ENCODE data around the gene SYMPK.
"Not testable (repeated sequence)": the region's sequence is repeated elsewhere in the genome, so short reads cannot be mapped to it uniquely, and the experiment has no call there.

SYMPK gene

DNA sequence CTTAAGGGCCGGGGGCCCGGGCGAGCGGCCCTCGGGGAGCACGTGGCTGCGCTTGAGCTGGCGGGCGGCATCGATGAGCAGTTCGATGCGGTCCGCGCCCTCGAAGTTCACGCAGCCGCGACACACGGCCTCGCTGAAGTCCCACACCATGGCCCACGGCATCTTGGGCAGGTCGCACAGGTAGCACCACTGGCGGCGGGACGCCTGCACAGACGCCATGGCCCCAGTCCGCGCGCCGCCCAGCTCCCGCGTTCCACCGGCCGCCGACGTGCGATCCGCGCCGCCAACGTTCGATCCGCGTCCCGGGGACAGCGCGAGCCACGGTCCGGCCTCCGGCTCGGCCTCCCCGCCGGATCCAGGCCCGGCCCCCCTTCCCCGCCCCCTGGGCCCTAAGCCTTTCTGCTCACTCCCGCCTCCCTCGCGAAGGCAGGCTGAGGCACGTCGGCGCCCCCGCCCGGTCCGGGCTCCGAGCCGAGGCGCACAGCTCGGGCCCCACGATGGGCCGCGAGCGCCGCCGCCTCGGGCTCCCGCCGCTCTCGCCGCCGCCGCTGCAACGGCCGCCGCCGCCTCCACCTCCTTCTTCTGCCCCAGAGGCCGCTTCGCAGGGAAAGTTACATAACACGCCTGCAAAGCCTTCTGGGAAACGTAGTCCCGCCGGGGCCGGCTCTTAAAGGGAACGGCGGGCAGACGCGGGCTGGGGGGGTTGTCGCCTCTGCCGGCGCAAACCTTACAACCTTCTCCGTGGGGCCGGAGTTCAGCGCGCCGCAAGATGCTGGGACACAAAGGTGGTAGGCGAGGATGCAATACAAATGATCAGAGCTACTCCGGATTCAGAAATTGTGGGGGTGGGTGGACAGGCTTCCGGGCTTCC is 22.8 kb upstream of the SYMPK start, which contains the start of gene IRF2BP1:
Gene IRF2BP1 (minus strand): TSS at position 586 of the 871 bp plus-strand sequence. CDS start 367 bp downstream, at position 219.
- DNase-seq: peak; percentile 61 to 81 (median 71)

DNA sequence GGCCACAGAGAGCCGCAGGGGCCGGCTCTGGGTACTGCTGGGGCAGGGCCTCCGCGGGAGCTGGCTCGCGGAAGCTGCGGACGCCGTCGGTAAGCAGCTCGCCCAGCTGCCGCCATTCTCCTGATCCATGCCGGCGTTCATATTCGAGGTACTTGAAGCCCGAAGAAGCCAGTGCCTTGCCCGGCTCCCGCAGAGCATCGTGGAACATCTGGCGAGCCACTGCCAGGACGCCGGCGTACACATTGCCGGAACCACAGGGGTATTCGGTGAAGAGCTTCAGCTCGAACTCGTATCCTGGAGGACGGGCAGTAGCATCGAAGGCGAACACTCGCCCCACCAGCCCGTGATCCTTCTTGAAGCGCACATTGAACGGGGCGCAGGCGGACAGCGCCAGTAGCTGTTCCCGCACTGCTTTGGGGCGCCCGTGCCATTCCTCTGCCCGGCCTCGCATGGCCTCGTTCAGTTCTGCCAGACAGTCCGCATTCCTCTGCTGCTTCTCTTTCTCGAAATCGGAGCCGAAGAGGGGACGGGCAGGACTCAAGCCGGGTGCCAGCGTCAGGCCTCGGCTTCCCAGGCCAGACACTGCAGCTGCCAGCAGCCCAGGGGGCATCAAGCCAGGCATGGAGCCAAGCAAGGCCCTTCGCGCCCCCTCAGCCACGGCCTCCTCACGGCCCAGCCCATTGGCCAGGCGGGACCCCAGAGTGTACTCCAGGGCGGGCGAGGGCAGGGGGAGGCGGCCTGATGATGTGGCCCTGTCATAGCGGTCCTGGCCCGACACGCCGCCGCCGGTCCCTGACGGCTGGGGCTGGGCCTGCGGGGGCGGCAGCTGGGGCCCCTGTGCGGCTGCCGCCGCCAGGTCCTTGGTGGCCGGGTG is 22.0 kb upstream of the SYMPK start:
- no peak for DNase-seq

DNA sequence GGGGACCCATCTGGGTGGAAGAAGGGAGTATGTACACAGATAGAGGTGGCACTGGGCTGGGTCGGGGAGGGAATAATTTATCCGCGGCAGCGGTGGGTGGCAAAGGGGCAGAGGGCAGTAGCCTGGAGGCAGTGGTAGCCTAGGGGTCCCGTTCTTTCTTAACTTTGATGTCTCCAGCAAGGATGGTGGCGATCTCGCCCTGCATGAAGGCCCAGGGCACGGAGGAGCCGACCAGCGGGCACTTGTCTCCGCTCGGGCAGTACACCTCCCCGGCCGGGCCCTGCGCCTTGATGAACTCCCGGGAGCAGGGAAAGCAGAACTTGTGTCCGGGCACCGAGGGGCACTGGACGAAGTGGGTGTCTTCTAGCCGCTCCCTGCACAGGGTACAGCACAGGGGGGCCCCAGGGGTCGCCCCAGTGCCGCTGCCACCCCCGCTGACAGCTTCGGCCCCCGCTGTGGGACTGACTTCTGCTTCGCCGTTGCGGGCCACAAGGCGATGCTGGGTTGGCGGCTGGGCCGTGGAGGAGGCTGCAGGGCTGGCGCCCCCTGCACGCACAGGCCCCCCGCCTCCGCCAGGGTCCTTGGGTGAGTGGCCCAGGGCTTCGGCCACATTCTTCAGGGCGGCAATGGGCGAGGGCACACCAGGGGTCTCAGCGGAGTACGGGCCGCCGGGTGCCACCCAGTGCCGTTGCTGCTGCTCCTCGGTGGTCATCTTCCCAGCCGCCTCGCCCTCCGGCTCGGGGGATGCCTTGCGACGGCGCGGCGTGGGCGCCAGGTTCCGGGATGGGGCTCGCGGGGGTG is 21.1 kb upstream of the SYMPK start:
- DNase-seq: no peak

DNA sequence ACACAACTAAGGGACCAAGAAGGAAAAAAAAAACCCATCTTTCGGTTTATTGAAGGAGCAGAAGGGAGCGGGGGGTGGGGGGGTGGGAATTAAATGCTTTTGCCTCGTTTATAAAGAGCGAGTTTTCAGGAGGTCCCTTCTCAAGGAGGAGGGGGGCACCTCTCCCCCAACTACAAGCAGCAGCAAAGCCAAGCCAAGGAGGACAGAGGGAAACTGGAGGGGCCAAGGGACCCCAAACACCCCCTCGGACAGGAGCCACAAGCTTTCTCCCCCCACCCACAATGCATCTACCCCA is 20.6 kb upstream of the SYMPK start:
- DNase-seq: no peak

DNA sequence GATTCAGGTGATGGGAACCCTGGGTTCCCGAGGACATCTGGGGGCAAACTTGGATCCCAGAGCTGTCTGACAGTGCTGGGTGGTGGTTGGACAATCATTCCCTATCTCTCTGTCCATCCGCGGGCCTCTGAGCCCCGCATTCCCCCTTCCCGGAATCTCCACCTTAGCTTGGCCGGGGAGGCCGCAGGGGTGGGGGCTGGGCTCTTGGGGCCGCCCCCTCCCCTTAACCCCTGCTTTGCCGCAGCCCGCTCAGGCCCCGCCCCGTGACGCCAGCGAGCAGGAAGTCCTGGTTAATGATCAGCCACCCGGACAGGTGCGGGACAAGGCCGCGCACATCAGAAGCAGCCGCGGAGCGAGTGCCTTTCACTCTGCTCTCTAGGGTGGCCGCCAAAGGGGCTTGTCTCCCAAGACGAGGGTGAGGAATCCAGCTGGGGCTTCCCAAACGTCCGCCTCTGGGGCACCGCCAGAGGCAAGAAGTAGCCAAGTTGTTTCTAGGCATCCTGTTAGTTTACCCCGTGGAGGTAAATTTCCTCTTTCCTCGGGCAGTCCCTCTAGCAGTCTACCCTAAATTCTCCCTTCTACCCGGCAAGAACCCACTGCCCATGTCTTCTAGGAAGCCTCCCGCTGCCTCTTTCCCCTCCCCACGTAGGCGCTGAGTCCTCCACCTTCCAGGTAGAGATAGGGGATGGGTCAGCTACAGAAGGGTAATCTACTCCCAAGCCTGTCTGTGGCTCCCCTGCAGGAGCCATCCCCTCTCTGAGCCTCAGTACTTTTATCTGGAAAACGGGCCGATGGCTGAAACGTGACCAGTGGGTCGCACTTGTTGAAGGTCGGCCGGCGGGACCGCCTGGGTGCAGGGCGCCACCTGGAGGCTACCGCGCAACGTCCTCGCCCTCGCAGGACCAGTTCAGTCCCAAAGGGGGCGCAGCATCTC is 20.0 kb upstream of the SYMPK start:
- DNase-seq: peak; percentile 49 to 73 (median 66)

- DNase-seq: no peak
Measured at GRCh38 chr19:45881909-45882528, 19.1 kb upstream of the SYMPK start.

DNA sequence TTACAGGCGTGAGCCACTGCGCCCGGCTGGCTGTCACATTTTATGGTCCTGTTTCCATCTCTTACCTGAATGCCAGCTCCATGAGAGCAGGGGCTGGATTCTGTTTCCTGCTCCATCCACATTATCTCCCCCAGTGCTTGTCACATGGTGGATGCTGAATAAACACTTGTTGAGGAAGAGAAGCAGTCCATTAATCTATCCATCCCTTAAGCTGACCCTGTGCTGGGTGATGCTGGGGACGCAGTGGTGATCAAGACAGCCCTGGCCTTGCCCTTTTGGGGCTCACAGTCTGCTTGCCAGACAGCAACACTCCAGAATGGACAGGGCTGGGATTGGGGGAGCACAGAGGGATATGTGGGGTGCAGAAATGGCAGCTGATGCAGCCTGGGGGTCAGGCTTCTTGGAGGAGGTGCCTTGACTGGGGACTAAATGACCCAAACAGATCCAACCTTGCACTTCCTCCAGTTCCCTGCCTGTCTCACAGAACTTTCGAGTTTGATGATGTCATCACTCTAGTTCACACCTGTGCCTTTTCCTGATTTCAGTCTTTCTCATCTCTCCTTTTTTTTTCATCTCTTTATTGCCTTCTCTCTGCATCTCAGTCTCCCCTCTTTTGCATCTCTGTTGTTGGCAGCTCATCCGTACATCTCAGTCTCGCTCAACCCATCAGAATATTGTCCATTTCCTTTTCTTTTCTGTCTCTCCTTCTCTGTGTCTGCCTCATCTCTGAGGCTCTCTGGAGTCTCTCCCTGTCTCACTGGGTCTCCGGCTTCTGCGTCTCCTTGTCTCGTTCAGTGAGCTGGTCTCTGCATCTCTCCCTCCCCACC is 18.3 kb upstream of the SYMPK start:
- no peak for DNase-seq

GRCh38 chr19:45879971-45880370 is 17.0 kb upstream of the SYMPK start:
- no peak for DNase-seq

- DNase-seq: no peak
Measured at GRCh38 chr19:45879055-45879454, 16.1 kb upstream of the SYMPK start.

DNA sequence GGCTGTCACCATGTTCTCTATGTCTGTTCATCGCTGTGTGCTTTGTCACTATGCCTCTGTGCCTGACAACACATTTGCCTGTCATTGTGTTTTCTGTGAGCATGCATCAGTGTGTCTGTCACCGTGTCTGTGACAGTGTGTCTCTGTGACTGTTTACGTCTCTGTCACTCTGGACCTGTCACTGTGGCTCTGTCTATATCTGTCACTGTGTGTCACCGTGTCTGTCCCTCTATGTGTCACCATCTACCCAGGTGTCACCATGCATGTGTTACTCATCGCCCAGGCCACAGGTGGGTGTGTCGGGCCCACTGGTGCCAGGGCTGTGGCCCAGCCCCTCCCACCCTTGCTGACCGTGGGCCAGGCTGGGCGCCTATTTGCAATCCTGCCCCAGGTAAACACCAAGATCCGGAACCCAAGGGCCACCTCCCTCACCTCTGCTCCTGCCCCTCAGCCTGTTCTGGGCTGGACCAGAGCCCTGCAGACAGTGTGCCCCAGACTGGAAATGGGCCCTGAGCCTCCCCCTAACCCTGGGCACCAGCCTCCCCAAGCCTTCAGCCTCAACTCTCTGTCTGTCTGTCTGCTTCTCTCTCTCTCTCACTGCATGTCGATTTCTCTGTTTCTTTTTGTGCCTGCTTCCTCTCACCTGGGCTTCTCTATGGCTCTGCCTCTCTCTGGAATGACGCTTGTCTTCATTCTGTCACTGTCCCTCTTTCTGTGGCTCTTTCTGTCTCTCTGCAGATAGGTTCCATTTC is 15.3 kb upstream of the SYMPK start:
- no peak for DNase-seq

DNA sequence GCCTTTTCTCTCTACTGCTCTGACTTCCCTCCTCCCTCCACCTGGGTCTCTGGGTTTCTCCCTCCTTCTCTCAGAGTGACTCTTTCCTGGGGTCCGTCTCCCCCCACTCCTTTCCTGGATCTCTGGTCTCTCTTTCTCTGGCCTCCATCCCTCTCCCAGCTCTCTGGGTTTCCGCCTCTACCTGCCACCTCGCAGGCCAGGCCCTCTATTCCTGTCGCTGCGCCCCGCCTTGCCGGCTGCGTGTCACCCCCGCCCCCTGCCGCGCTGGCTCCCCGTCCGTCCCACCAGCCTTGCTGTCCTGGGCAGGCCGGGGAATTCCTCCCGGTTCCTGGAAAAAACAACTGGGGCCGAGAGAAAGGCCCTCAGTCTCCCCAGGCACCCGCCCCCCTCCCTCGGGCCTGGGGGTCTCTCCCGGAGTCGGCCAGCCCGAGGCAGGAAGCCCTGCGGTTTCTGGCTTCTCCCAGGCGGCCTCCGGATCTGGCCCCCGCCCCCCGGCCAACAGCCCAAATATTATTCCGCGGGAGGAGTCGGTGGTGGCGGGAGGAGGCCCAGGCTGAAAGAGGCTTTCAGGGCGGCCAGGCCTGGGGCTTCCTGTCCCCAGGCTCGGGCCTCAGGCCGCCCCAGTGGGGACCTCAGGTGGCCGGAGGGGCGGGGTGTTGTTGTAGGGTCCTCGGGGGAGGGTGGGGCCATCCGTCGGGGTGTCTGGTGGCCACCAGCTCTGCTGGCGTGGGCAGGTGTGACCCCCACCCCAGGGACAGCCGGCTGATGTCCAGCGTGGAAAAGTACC is 13.7 kb upstream of the SYMPK start:
- peak in 1 of 4 experiments; percentile 21 for DNase-seq

- no peak for DNase-seq
Measured at GRCh38 chr19:45876161-45876410, 13.1 kb upstream of the SYMPK start.

DNA sequence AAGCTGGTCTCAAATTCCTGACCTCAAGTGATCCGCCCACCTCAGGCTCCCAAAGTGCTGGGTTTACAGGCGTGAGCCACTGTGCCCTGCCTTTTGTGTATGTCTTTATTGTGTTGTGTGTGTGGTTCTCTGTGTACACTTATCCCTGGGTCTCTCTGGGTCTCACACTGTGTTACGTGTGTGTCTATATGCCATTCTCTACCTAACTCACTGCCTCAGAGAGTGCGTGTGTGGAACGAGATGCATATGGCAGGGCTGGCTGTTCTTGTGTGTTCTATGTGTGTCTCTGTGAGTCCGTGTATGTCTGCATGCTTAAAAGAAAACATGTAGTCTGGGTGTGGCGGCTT is 11.6 kb upstream of the SYMPK start:
- no peak for DNase-seq

DNA sequence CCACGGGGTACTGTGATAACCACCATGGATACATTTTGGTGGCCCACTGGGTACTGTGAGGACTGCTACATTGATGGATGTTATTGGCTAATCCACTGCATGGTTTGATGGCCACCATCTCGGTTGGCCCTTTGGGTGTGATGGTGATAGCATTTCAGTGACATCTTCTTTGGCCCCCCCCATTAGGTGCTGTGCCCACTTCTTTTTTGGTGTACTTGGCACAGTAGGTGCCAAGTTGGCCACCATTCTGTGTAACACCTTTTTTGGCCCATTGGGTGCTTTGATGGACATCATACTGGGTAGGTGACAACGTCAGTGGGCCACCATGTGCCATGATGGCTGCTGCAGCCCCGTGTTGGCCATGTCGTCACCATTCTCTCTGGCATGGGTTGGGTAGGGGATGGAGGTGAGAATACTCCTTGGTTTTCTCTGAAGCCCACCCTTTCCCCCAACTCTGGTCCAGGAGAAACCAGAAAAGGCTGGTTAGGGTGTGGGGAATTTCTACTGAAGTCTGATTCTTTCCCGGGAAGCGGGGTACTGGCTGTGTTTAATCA is 10.3 kb upstream of the SYMPK start:
- DNase-seq: no peak

DNA sequence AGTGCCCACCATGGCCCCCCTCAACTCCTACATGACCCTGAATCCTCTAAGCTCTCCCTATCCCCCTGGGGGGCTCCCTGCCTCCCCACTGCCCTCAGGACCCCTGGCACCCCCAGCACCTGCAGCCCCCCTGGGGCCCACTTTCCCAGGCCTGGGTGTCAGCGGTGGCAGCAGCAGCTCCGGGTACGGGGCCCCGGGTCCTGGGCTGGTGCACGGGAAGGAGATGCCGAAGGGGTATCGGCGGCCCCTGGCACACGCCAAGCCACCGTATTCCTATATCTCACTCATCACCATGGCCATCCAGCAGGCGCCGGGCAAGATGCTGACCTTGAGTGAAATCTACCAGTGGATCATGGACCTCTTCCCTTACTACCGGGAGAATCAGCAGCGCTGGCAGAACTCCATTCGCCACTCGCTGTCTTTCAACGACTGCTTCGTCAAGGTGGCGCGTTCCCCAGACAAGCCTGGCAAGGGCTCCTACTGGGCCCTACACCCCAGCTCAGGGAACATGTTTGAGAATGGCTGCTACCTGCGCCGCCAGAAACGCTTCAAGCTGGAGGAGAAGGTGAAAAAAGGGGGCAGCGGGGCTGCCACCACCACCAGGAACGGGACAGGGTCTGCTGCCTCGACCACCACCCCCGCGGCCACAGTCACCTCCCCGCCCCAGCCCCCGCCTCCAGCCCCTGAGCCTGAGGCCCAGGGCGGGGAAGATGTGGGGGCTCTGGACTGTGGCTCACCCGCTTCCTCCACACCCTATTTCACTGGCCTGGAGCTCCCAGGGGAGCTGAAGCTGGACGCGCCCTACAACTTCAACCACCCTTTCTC is 9.4 kb upstream of the SYMPK start:
- no peak for DNase-seq

GRCh38 chr19:45870798-45871197 is 7.9 kb upstream of the SYMPK start:
- DNase-seq: no peak

DNA sequence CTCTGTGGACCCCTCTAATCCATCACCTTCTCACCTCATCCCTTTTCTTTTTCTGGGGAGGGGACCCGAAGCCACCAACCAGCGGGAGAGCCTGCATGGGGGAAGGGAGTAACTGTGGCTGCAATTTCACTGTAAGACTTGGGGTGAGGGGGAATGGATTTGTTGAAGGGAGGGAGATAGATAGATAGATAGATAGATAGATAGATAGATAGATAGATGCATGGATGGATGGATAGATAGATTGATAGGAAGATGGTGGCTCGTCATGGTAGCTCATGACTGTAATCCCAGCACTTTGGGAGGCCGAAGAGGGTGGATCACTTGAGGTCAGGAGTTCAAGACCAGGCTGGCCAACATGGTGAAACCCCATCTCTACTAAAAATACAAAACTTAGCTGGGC is 4.3 kb upstream of the SYMPK start:
- DNase-seq: not testable (repeated sequence)
